ENCODE results near the gene INPP4B. TPM values are rescaled to one million over a fixed set of nuclear protein-coding genes. Genes with fewer than 3 reads are reported as not detected.

Gene INPP4B
- total and polyA plus RNA-seq, 3 donors from 2014 or later: 23.2 to 64.5 (median 55.2) TPM

- Histone ChIP-seq H3K4me3 (no peak overlapping the region), H3K27ac (no peak overlapping the region), H3K4me1 (no peaks in the 10 kb centered on the region), H3K9me3 (no peaks in the 10 kb centered on the region), H3K27me3 (no peaks in the 10 kb centered on the region), H3K36me3 (ENCODE audit: low read depth, missing control alignments) (no peaks in the 10 kb centered on the region)
- TF ChIP-seq CTCF (IDR thresholded peaks at IDR 0.05): no peak
- no peak for TF ChIP-seq POLR2A (IDR thresholded peaks at IDR 0.05)
- DNase-seq: no peak
- intact Hi-C loops (cut with DNase I; ENCODE audit: low total_unique reads): no loop called here
- 92 to 94% methylated on average over 7 of the region's 7 CpGs for WGBS, 2 donors
Observed at GRCh38 chr4:142314686-142315085, 531.4 kb downstream of the INPP4B start.

- no peaks in the 10 kb centered on the region for H3K27me3 ChIP-seq
- H3K9me3 ChIP-seq: no peaks in the 10 kb centered on the region
- intact Hi-C loops (cut with DNase I; ENCODE audit: low total_unique reads): no loop called here
- no peaks in the 10 kb centered on the region for H3K36me3 ChIP-seq (ENCODE audit: low read depth, missing control alignments)
- TF ChIP-seq POLR2A (IDR thresholded peaks at IDR 0.05) (no peak), CTCF (IDR thresholded peaks at IDR 0.05) (no peak)
- H3K4me3 ChIP-seq: no peak overlapping the region
- DNase-seq: no peak
- 80 to 87% methylated on average over 1 of the region's 1 CpG for WGBS, 2 donors
- H3K4me1 ChIP-seq: no peaks in the 10 kb centered on the region
- H3K27ac ChIP-seq: no peak overlapping the region
Observed at GRCh38 chr4:142314247-142314646, 531.9 kb downstream of the INPP4B start.

- Histone ChIP-seq H3K36me3 (ENCODE audit: low read depth, missing control alignments) (no peaks in the 10 kb centered on the region), H3K9me3 (no peaks in the 10 kb centered on the region), H3K27me3 (no peaks in the 10 kb centered on the region), H3K4me1 (no peaks in the 10 kb centered on the region), H3K4me3 (no peak overlapping the region), H3K27ac (no peak overlapping the region)
- intact Hi-C loops (cut with DNase I; ENCODE audit: low total_unique reads): no loop called here
- DNase-seq: no peak
- TF ChIP-seq POLR2A (IDR thresholded peaks at IDR 0.05) (no peak), CTCF (IDR thresholded peaks at IDR 0.05) (no peak)
- WGBS, 2 donors: 86 to 89% methylated on average over 2 to 3 of the region's 3 CpGs
Observed at GRCh38 chr4:142312391-142312790, 533.7 kb downstream of the INPP4B start.

- WGBS, 2 donors: 73 to 93% methylated on average over 6 of the region's 6 CpGs
- no peaks in the 10 kb centered on the region for H3K9me3 ChIP-seq
- intact Hi-C loops (cut with DNase I; ENCODE audit: low total_unique reads): no loop called here
- TF ChIP-seq POLR2A (IDR thresholded peaks at IDR 0.05) (no peak), CTCF (IDR thresholded peaks at IDR 0.05) (no peak)
- DNase-seq: no peak
- H3K27ac ChIP-seq: no peak overlapping the region
- no peaks in the 10 kb centered on the region for H3K36me3 ChIP-seq (ENCODE audit: low read depth, missing control alignments)
- no peaks in the 10 kb centered on the region for H3K4me1 ChIP-seq
- no peak overlapping the region for H3K4me3 ChIP-seq
- no peaks in the 10 kb centered on the region for H3K27me3 ChIP-seq
Observed at GRCh38 chr4:142311916-142312315, 534.2 kb downstream of the INPP4B start.

GRCh38 chr4:142309772-142310171, 536.3 kb downstream of the INPP4B start:
- Histone ChIP-seq H3K27me3 (no peaks in the 10 kb centered on the region), H3K4me1 (no peaks in the 10 kb centered on the region), H3K9me3 (no peaks in the 10 kb centered on the region), H3K4me3 (no peak overlapping the region), H3K27ac (no peak overlapping the region), H3K36me3 (ENCODE audit: low read depth, missing control alignments) (no peaks in the 10 kb centered on the region)
- no peak for TF ChIP-seq POLR2A (IDR thresholded peaks at IDR 0.05)
- TF ChIP-seq CTCF (IDR thresholded peaks at IDR 0.05): no peak
- intact Hi-C loops (cut with DNase I; ENCODE audit: low total_unique reads): no loop called here
- 100% methylated on average over 1 of the region's 1 CpG for WGBS, 2 donors
- DNase-seq: no peak

Data from testis (tissue), 3 donors.